A172 (cell line): ENCODE results near the gene KLHDC4. TPM values are rescaled to one million over a fixed set of nuclear protein-coding genes. Genes with fewer than 3 reads are reported as not detected.
A peak's percentile ranks its signal among the peaks of the same experiment; 100 is the strongest.
"Not testable (repeated sequence)": the region's sequence is repeated elsewhere in the genome, so short reads cannot be mapped to it uniquely, and the experiment has no call there.

ENCODE experiments used
- DNase-seq: peaks from one replicate; pipeline ENCODE4 v3.0.0-alpha.2; 2015; ENCODE audit warnings: low spot score
- total RNA-seq: library from RNA; depleted of rRNA; stranded (reverse); fragments of >200 nt; shearing (Covaris generic); gene quantifications from 2 replicates; pipeline ENCODE4 v1.2.3, GENCODE V29; 2014

KLHDC4 gene
- total RNA-seq, 1 experiment from 2014 or later: 18.4 TPM

DNA sequence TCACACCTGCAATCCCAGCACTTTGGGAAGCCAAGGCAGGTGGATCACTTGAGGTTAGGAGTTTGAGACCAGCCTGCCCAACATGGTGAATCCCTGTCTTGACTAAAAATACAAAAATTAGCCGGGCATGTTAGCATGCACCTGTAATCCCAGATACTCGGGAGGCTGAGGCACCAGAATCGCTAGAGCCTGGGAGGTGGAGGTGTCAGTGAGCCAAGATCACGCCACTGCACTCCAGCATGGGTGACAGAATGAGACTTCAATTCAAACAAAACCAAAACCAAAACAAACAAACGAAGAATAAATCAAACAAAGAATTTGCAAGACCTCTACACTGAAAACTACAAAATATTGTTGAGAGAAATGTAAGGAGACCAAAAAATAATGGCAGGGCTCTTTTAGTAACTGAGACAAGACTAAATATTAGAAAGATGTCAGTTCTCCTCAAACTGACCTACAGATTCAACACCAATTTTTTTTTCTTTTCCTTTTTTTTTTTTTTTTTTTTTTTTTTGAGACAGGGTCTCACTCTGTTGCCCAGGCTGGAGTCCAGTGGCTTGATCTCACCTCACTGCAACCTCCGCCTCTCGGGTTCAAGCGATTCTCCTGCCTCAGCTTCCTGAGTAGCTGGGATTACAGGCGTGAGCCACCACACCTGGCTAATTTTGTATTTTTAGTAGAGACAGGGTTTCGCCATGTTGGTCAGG is 23.1 kb upstream of the KLHDC4 start:
- DNase-seq: not testable (repeated sequence)

- DNase-seq: not testable (repeated sequence)
These were observed 21.8 kb upstream of the KLHDC4 start for GRCh38 chr16:87787451-87788091.

DNA sequence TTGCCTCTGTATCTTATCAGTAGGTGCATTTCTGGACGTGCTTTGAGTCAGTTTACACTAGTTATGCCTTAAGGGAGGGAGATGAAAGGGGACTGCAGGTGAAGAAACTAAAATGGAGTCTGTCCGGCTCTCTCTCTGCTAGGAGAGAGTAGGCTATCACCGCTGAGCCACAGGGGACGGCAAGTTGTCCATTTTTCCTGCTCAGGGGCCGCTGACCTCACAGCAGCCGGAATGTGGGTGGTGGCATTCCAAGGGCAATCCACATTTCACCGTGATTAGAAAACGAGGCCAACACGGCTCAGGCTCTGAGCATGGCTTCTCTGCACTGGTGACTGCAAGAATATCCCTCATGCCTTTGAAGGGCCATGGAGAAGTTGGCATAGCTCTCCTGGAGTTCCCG is 19.0 kb upstream of the KLHDC4 start:
- no peak for DNase-seq

GRCh38 chr16:87782033-87782432 is 16.2 kb upstream of the KLHDC4 start:
- no peak for DNase-seq

- peak; percentile 27 for DNase-seq
These were observed 14.7 kb upstream of the KLHDC4 start for GRCh38 chr16:87780385-87780989.

GRCh38 chr16:87778830-87779579 is 13.2 kb upstream of the KLHDC4 start:
- DNase-seq: peak; percentile 85

GRCh38 chr16:87778476-87778829 is 12.7 kb upstream of the KLHDC4 start:
- DNase-seq: no peak

- DNase-seq: not testable (repeated sequence)
These were observed 8.1 kb upstream of the KLHDC4 start for GRCh38 chr16:87773836-87774235.

GRCh38 chr16:87767456-87767855 is 1.7 kb upstream of the KLHDC4 start:
- not testable (repeated sequence) for DNase-seq

GRCh38 chr16:87766485-87766797 is 655 bp upstream of the KLHDC4 start:
- DNase-seq: no peak

- DNase-seq: no peak
These were observed 362 bp downstream of the KLHDC4 start for GRCh38 chr16:87765473-87765775.

DNA sequence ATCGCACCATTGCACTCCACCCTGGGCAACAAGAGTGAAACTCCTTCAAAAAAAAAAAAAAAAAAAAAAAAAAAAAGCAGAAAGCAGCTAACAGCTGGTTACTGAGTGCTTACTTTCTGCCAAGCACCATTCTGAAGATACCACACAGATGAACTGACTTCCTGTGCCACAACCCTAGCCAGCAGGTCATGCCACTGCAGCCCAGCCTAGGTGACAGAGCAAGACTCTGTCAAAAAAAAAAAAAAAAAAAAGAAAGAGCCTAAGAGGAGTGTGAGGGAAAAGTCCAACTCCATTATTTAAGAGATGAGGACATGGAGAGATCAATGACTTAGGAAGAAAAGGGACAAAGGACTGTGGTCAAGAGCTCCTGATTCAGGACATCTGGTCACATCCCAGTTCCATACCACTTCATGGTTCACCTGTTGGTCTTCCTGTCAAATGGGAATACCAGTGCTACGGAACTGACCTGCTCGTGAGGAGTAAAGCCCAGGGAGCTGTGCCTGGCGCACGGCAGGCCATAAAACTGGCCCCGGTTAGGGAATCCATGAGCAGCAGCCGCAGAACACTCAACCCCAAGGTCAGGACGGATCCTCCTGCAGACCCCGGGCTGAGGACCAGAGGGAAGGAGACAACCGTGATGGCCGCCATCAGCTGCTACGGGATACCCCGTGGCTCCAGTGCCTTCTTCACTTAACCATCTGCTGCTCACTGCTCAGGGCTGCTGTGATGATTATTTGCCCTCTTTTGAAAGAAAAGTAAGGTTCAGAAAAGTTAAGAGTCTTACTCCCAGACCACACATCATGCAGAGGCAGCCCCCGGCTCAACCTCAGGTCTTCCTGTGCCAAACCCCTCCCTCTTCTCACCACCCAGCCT is 950 bp downstream of the KLHDC4 start:
- no peak for DNase-seq

DNA sequence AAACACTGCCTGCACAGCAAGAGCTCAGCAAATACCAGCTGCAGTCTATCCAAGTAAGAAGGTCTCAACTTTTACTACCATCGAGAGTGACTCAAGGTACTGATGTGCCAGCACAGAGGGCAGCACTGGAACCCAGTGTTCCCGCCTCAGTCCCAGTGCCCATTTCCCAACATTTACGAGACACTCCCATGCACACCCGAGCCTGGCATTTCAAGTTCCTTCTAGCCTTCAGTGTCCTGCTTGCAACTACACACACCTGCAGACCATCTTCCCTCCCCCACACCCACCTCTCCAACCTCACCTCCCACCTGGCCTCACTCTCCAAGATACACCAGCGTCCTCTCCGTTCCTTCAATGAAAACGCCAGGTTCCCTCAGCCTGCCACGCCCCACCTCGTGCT is 3.2 kb downstream of the KLHDC4 start:
- no peak for DNase-seq

DNA sequence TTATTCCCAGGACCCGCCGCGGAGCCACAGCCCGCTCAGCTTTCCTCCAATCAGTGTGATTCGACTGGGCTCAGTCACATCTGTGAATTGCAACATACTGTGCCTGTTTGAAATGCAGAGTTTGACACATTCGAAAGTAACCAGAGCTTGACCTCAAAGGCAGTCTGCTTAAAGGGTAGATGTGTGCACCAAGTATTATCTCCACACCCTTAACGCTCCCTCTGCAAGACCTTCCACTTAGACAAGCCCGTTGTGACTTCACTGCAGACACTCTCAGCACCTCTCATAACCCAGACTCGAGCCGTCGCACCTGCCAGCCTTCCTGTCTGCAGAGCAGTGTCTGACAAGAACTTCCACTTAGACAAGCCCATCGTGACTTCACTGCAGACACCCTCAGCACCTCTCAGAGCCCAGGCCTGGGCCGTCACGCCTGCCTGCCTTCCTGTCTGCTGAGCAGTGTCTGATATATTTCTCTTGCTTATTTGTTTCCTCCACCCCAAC is 3.7 kb downstream of the KLHDC4 start:
- no peak for DNase-seq

- DNase-seq: no peak
These were observed 4.7 kb downstream of the KLHDC4 start for GRCh38 chr16:87761060-87761459.

DNA sequence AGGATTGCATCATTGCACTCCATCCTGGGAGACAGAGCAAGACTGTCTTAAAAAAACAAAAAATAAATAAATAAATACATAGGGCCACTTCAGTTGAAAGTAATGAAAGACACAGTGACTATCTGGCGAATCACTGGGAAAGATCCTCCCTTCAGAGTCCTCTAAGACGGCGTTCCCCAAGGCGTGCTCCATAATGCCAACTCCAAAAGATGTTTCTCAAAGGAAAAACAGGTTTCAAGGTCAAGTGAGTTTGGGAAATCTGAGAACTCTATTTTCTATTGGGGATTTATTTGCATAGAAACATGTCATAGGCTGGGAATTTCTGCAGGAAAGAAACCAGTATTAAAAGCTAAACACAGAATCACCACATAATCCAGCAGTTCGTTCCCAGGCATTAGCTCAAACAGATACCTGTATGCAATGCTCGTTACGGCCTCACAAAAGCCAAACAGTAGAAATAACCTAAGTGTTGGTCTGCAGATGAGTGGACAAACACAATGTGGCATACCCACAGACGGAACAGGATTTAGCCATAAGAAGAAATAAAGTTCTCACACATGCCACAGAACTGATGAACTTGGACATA is 7.9 kb downstream of the KLHDC4 start:
- DNase-seq: peak; percentile 57

- no peak for DNase-seq
These were observed 11.3 kb downstream of the KLHDC4 start for GRCh38 chr16:87754535-87754934.

DNA sequence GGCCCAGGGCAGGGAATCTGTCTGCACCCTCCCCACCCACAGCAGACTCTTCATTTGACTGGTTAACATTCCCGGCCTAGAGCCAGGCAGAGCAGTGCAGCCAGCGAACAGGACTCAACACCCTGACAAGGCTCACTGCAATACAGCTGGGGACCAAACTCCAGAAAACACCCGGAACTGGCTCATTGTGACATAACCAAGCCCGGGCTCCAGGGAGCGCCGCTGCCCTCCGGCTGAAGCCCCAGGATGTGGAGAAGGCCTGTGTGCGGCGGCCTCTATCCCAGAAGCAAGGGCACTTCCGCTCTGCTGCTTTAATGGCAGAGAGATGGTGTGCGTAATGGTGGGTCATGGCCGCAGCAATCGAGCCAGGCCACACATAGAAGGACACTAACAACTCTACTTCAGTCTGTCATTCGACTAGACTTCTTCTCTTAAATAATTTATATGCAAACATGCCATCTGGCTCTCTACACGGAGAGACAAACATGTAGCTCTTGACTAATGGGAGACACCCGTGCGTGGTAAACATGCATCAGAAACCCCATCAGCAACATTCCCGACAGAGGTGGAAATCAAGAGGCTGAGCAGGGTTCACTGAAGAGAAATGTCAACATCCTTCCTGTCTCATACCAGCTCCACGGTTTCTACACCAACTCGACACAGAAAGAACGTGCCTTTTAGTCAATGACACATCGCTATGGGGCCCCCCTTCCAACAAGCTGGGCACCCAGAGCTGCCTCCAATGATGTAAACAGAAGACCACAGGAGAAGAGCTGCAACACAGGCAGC is 18.0 kb downstream of the KLHDC4 start:
- no peak for DNase-seq

DNA sequence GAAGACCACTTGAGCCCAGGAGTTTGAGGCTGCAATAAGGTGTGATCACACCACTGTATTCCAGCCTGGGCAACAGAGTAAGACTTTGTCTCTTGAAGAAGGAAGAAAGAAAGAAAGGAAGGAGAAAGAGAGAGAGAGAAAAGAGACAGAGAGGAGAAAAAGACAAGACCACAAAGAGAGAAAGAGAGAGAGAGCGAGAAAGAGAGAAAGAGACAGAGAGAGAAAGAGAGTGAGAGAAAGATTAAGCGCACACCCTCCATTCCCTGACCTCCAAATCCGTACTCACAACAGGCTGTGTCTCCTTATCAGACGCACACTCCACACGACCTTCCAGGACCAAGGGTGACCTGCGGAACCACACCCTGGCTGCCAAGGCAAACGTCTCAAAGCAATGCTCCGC is 19.6 kb downstream of the KLHDC4 start:
- DNase-seq: no peak

DNA sequence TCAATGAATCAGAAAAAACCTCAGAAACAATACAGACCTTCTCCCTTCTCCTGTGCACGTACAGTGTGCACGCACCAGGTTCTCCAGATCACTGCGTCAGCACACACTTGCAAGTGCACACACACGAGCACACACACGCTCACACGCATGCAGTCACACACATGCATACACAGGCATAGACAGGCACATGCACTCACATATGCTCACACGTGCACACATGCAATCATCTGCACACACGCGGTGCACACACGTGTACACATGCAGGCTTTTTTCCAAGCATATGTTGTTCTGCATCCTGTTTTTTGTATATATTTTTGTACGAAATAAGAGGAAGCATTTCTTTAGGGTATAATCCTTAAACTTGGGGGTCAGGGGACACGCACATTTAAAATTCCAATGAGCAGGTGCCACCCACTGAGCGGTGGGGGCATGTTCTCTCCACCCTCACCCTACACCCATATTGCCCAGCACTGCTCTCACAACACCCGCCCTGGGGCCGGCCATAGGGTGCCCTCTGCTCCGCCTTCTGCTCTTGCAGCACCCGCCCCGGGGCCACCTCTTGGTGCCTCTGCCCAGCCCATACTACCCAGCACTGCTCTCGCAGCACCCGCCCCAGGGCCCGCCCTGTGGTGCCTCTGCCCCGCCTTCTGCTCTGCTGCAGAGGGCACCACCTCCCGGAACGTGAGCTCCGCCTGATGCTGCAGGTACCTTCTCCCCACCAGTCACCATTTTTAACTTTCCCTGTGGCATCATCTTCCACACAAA is 20.9 kb downstream of the KLHDC4 start:
- DNase-seq: no peak
